ENCODE measurements around the gene NPM1. TPM values are rescaled to one million over a fixed set of nuclear protein-coding genes. Genes with fewer than 3 reads are reported as not detected.

NPM1 gene
- total and polyA plus RNA-seq, 2 of the 13 experiments (the other 11 are each of a cell fraction or from before 2014, with no cell fraction given) = 2,047 to 3,353 TPM

DNA sequence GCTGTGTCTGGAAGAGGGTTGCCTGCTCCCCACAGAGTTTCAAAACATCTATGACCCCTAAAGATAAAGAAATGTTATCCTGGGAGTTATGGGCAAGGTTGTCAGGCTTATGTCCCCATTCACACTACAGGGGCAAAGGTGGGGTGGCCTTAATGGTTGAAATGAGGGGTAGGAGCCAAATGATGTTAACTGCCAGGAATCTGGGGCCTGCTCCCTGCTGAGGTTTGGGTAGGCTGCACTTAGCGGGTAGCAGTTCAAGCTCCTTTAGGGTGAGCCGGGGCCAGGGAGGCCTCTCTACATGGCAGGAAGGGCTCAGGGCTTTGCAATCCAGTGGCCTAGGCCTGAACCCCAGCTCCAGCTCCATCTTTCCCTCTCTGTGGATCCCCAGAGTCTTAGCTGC is 34.8 kb downstream of the NPM1 start:
- WGBS (ENCODE audit: low lambda C conversion rate) = 54% methylated on average over 2 of the region's 2 CpGs
- CTCF ChIA-PET (ENCODE audit: low intra/inter-chr PET ratio, low total read pairs) = no interaction called here
- no peaks in the 10 kb centered on the region for H3K9me3 ChIP-seq (ENCODE audit: low read length)
- H3K36me3 ChIP-seq (replicated peaks in 1 of 2; ENCODE audit: control insufficient read depth in 1 of 2, insufficient read depth in 2 of 2, low read length in 2 of 2) = no peaks in the 10 kb centered on the region
- no peak overlapping the region for H3K4me3 ChIP-seq (replicated peaks in 1 of 3; ENCODE audit: insufficient read depth in 1 of 3, low read depth in 2 of 3, low read length in 3 of 3)
- ATAC-seq = no peak
- H3K27ac ChIP-seq (ENCODE audit: extremely low read length, insufficient read depth, low read length) = no peak overlapping the region
- POLR2A ChIA-PET = no interaction called here
- peaks cover 0 to 23% of the 10 kb centered on the region in 2 experiments; a peak in 4 of 5 replicates for H3K27me3 ChIP-seq (ENCODE audit: control insufficient read depth in 1 of 2, insufficient read depth in 2 of 2, low read length in 2 of 2)
- DNase-seq (ENCODE audit: low spot score) = no peak
- H3K4me1 ChIP-seq (ENCODE audit: insufficient read depth, low read length) = peaks cover 11% of the 10 kb centered on the region
- no peaks in the 10 kb centered on the region for H3K79me2 ChIP-seq (ENCODE audit: insufficient read depth, low read length)
- intact Hi-C loops (cut with micrococcal nuclease; ENCODE audit: unreplicated experiment) (no loop called here), in situ Hi-C loops (cut with HindIII; ENCODE audit: extremely low pct_ligation_motif_present, low pct_unique_long_range_greater_than_20kb) (loop anchor here (10.0 kb wide), 1 partner anchor 172 kb away; no protein-coding TSS in a partner anchor)
- no TSS peak for BruUV-seq (replicated peaks)
- no peak overlapping the region for H3K4me2 ChIP-seq (ENCODE audit: low read depth, low read length)
- peaks cover 10% of the 10 kb centered on the region for H4K20me1 ChIP-seq (ENCODE audit: insufficient read depth, low read length)
- no peak overlapping the region for H3K9ac ChIP-seq (ENCODE audit: insufficient read depth, low read depth, low read length)
- no peak for FAIRE-seq
- no peak overlapping the region for H2AFZ ChIP-seq (ENCODE audit: low read length)
- TF ChIP-seq RFXAP (CRISPR knock-in tag; IDR thresholded peaks at IDR 0.05; ENCODE audit: borderline replicate concordance) (no peak), TOPORS (CRISPR knock-in tag; IDR thresholded peaks at IDR 0.05) (no peak), ZNF878 (CRISPR knock-in tag; IDR thresholded peaks at IDR 0.05) (no peak), CHCHD3 (CRISPR knock-in tag; IDR thresholded peaks at IDR 0.05) (no peak), KAT8 (CRISPR knock-in tag; IDR thresholded peaks at IDR 0.05) (no peak), NR3C1 (CRISPR knock-in tag; IDR thresholded peaks at IDR 0.05) (no peak), MYC (CRISPR knock-in tag; IDR thresholded peaks at IDR 0.05; ENCODE audit: borderline replicate concordance) (no peak), KMT2A (CRISPR knock-in tag; IDR thresholded peaks at IDR 0.05) (no peak), SMYD3 (CRISPR knock-in tag; IDR thresholded peaks at IDR 0.05) (no peak), AGO2 (optimal IDR thresholded peaks at IDR 0.05; ENCODE audit: low read depth, low read length) (no peak), FOXC1 (CRISPR knock-in tag; IDR thresholded peaks at IDR 0.05; ENCODE audit: borderline replicate concordance) (no peak), GATA4 (IDR thresholded peaks at IDR 0.05; ENCODE audit: borderline replicate concordance, low read depth) (no peak)
- TF ChIP-seq, protein P1, sequence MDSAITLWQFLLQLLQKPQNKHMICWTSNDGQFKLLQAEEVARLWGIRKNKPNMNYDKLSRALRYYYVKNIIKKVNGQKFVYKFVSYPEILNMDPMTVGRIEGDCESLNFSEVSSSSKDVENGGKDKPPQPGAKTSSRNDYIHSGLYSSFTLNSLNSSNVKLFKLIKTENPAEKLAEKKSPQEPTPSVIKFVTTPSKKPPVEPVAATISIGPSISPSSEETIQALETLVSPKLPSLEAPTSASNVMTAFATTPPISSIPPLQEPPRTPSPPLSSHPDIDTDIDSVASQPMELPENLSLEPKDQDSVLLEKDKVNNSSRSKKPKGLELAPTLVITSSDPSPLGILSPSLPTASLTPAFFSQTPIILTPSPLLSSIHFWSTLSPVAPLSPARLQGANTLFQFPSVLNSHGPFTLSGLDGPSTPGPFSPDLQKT (CRISPR knock-in tag; IDR thresholded peaks at IDR 0.05; ENCODE audit: borderline replicate concordance) = no peak
- TF ChIP-seq, protein P2, sequence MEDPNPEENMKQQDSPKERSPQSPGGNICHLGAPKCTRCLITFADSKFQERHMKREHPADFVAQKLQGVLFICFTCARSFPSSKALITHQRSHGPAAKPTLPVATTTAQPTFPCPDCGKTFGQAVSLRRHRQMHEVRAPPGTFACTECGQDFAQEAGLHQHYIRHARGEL (CRISPR knock-in tag; IDR thresholded peaks at IDR 0.05) = no peak
- TF ChIP-seq, protein P3, sequence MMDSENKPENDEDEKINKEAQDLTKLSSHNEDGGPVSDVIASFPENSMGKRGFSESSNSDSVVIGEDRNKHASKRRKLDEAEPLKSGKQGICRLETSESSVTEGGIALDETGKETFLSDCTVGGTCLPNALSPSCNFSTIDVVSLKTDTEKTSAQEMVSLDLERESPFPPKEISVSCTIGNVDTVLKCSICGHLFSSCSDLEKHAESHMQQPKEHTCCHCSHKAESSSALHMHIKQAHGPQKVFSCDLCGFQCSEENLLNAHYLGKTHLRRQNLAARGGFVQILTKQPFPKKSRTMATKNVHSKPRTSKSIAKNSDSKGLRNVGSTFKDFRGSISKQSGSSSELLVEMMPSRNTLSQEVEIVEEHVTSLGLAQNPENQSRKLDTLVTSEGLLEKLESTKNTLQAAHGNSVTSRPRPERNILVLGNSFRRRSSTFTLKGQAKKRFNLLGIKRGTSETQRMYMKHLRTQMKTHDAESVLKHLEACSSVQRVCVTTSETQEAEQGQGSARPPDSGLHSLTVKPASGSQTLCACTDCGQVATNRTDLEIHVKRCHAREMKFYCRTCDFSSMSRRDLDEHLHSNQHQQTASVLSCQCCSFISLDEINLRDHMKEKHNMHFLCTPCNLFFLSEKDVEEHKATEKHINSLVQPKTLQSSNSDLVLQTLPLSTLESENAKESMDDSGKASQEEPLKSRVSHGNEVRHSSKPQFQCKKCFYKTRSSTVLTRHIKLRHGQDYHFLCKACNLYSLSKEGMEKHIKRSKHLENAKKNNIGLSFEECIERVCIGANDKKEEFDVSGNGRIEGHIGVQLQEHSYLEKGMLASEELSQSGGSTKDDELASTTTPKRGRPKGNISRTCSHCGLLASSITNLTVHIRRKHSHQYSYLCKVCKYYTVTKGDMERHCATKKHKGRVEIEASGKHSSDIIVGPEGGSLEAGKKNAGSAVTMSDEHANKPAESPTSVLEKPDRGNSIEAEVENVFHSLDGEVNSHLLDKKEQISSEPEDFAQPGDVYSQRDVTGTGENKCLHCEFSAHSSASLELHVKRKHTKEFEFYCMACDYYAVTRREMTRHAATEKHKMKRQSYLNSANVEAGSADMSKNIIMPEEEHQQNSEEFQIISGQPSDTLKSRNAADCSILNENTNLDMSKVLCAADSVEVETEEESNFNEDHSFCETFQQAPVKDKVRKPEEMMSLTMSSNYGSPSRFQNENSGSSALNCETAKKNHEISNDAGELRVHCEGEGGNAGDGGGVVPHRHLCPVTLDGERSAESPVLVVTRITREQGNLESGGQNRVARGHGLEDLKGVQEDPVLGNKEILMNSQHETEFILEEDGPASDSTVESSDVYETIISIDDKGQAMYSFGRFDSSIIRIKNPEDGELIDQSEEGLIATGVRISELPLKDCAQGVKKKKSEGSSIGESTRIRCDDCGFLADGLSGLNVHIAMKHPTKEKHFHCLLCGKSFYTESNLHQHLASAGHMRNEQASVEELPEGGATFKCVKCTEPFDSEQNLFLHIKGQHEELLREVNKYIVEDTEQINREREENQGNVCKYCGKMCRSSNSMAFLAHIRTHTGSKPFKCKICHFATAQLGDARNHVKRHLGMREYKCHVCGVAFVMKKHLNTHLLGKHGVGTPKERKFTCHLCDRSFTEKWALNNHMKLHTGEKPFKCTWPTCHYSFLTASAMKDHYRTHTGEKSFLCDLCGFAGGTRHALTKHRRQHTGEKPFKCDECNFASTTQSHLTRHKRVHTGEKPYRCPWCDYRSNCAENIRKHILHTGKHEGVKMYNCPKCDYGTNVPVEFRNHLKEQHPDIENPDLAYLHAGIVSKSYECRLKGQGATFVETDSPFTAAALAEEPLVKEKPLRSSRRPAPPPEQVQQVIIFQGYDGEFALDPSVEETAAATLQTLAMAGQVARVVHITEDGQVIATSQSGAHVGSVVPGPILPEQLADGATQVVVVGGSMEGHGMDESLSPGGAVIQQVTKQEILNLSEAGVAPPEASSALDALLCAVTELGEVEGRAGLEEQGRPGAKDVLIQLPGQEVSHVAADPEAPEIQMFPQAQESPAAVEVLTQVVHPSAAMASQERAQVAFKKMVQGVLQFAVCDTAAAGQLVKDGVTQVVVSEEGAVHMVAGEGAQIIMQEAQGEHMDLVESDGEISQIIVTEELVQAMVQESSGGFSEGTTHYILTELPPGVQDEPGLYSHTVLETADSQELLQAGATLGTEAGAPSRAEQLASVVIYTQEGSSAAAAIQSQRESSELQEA (CRISPR knock-in tag; IDR thresholded peaks at IDR 0.05; ENCODE audit: not compliant biosample characterization) = no peak

Measured in HepG2 (cell line).